NOMO-1 treated with dmso at 0.1 percent for 144 hours (cell line): ENCODE measurements around the gene DENND1A.
"Not testable (repeated sequence)": the region's sequence is repeated elsewhere in the genome, so short reads cannot be mapped to it uniquely, and the experiment has no call there.

Source experiments
- DNase-seq: peaks from one replicate; lab custom pipeline; 2025; ENCODE audit not compliant: unreplicated experiment; lab: John Stamatoyannopoulos, UW

Gene DENND1A

DNA sequence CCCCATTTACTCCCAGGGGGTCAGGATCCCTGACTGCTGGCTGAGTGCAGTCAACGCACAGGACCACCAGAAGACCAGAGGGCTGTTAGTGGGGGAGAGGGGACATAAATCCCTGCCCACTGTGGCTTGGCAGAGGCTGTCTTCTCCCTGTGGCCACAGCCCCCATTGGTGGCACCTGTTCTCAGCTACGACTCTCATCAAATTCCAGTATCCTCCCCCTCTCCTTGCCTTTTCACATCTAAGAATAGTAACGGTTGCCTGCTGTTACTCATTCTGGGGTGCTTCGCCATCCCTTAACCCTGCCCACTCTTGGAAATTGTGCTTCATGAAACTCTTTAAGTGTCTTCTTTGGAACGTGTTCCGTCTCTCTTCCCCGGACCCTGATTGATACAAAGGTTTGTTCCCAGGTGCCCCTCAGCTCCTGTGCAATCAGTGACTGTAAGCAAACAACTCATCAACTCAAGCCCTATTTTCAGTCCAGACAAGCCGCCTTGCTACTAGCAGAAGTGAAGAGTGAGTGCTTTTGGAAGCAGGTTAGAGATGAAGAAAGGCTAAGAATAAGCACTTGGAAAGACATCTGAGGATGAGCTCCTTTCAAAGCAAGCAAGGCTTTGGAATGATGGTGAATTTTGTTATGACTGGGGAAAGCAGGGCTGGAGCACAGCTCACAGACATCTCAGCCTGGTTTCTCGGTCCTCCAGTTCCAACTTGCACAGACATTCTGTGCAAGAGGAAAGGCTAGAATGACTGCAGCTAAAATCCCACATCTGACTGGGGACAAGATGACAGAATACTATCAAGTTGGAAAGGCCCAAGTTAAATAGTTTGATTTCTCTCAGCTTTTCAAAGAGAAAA is 22.9 kb upstream of the DENND1A start:
- no peak for DNase-seq

DNA sequence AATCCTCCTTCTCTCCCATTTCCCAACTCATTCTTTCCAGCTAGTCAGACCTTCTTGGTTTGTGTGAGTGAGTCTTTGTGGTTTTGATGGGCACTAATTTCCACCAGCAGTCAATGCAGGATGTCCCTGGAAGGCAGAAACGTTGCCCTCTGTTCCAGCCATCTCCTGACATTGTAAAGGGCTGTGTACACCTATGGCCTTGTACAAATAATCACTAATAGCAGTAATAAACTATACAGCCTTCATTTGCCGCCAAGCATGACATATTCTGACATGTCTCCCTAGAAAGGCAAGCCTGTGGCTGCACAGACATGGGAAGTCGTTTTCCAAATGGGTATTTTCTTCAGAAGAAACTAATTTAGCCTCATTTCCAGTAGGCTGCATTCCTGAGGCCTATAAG is 18.4 kb upstream of the DENND1A start:
- DNase-seq, result no peak

DNA sequence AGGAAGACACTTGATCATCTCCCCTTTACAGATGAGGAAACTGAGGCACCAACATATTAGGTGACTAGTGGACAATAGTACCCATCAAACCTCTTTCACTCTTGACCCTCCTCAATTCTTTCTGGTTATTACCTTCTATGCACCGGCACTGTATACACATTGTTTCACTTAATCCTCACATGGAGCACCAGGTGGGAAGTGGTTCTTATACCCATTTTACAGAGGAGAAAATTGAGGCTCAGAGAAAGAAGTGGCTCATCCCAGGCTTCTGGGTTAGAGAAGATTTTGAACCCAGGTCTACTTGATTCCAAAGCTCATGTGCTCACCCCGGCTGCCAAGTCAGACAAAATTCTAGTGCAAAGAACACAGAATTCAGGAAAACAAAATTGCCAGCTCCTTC is 17.4 kb upstream of the DENND1A start:
- DNase-seq, result no peak

DNA sequence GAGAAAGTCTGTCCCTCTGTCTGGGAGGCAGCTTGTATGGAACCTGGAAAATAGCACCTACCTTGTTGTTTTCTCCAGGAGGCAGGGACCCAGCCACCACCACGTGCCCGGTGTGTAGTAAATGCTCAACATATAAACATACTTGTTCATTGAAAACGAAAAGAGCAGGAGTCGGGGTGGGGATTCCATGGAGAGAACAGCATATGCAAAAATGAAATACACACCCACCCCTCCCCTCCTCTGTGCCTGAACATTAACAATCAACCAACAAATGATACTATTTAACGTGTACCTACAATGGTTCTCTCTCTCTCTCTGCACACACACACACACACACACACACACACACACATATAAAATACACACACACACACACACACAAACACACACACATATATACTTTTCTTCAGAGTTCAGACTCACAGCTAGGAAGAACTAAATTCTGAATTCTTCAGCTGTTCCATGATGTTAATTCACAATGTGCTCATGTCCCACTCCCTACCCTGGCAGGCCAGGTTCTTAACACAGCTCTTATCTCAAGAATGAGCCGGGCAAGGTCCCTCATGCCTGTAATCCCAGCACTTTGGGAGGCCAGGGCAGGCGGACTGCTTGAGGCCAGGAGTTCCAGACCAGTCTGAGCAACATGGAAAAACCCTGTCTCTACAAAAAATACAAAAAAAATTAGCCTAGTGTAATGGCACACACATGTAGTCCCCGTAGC is 16.3 kb upstream of the DENND1A start:
- DNase-seq, result no peak

DNA sequence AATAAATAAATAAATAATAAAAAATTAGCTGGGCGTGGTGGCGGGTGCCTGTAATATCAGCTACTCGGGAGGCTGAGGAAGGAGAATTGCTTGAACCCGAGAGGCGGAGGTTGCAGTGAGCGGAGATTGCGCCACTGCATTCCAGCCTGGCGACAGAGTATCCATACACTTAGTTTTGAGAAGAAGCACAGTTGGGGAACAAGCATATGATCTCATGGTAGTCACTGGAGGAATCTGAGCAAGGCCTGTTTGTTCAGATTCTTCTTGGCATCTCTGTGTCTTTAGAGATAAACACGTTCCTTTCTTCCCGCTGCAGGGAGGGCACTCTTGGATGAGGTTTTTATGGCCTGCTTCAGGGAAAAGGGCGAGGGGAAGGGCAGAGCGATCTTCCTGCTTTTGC is 15.6 kb upstream of the DENND1A start:
- no peak for DNase-seq

DNA sequence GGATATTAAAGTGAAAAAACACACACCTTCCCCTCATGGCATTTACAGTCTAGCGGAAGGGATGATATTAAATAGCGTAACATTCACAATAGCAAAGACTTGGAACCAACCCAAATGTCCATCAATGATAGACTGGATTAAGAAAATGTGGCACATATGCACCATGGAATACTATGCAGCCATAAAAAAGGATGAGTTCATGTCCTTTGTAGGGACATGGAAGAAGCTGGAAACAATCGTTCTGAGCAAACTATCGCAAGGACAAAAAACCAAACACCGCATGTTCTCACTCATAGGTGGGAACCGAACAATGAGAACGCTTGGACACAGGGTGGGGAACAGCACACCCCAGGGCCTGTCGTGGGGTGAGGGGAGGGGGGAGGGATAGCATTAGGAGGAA is 14.5 kb upstream of the DENND1A start:
- DNase-seq, result not testable (repeated sequence)

DNA sequence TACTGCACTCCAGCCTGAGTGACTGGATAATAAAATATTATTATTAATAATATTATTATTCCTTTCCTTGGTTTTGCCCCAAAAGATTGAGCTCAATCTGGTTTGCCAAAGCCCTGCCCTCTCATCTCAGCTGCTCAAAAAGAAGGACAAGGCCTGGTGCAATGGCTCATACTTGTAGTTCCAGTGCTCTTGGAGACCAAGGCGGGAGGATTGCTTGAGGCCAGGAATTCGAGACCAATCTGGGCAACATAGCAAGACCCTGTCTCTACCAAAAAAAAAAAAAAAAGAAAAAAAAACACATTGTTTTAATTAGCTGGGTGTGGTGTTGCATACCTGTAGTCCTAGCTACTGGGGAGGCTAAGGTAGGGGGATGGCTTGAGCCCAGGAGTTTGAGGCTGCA is 13.7 kb upstream of the DENND1A start:
- DNase-seq, result no peak

DNA sequence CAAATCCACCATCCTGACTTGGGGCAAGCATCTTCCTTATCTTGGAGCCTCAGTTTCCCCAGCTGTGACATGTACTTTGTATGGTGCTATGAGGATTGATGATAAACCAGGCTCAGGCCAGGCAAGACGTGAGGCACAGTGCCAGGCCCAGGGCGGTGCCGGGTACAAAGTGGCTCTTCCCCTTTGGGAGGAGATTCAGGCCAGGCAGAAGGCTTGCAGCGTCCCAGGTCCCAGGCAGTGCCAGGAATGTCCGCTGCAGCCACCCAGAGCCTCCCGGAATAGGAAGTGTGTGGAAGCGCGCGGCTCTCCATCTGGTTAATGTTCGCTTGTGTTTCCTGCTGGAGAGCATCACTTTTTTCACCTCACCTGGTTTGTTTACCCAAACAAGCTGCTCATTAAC is 12.6 kb upstream of the DENND1A start:
- no peak for DNase-seq

DNA sequence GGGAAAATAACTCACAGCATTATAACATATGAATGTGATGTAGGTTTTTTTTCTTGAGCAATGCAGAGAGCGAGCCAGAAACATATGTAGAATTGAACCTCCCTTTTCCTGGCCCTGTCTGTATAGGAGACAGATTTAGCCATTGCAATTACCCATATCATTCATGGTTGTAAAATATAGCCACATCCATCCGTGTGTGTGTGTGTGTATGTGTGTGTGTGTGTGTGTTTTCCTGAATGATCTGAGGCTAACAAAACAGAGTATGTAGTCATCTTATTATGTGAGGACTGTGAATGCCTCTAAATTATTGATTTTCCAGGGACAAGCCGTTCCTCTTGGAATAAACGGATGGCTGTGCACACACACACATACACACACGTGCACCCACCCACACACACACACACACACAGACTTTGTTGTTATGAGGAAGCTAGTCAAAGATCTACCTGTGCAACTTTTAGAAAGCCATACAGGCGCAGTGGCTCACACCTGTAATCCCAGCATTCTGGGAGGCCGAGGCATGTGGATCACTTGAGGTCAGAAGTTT is 11.7 kb upstream of the DENND1A start:
- no peak for DNase-seq

DNA sequence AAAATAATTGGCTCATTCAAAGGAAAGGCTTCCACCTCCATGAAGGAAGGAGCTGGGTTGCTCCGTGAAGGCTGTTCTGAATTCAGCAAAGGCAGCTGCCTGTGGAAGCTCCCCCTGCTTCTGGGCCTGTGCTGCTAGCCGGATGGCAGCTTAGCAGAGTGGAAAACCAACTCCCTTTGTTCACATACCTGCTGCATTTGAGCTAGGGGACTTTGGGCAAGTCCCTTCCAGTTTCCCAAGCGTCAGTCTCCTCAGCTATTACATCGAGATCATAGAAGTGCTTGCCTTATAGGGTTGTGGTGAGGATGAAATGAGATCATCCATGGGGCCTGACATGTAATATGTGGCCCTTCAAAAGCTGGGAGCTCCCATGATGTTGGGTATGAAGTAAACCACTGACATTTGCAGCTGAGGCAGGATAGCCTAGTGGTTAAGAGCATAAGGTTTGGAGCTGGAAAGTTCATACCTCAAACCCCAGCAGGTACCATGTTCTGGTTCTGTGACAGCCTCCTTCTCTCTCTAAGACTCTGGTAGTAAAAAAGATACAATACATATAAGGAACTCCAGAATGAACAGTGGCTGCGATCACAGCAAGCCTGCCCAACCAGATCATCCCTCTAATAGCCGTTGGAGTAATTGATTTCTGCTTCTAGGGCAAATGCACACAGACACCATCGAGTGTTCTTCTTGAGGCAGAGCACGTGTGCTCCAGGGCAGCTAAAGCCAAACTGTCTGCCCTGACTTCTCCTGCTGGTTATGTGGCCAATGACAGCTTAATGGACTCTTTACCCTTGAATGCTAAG is 11.0 kb upstream of the DENND1A start:
- no peak for DNase-seq

DNA sequence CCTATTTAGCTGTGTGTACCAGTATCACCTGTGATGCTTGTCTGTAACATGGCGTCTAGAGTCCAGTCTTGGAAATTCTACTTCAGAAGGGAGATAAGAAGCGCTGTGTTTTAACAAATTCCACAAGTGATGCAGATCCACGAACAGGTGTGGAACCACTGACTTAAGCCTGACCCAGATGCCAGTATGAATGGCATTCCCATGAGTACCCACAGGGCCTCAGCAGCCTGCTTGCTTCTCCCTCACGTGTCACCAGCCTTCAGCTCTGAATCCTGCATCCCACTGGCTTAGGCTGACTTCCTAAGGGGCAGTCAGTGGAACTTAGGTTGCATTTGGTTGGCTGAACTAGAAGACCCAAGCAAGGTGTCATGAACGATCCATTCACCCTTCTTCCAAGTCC is 8.5 kb upstream of the DENND1A start:
- no peak for DNase-seq

DNA sequence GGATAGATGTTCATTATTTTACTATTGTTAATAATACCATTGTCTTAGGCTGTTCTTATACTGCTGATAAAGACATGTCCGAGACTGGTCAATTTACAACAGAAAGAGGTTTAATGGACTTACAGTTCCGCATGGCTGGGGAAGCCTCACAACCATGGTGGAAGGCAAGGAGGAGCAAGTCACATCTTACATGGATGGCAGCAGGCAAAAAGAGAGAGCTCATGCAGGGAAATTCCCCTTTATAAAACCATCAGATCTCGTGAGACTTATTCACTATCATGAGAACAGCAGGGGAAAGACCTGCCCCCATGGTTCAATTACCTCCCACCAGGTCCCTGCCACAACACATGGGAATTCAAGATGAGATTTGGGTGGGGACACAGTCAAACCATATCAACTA is 6.6 kb upstream of the DENND1A start:
- not testable (repeated sequence) for DNase-seq

DNA sequence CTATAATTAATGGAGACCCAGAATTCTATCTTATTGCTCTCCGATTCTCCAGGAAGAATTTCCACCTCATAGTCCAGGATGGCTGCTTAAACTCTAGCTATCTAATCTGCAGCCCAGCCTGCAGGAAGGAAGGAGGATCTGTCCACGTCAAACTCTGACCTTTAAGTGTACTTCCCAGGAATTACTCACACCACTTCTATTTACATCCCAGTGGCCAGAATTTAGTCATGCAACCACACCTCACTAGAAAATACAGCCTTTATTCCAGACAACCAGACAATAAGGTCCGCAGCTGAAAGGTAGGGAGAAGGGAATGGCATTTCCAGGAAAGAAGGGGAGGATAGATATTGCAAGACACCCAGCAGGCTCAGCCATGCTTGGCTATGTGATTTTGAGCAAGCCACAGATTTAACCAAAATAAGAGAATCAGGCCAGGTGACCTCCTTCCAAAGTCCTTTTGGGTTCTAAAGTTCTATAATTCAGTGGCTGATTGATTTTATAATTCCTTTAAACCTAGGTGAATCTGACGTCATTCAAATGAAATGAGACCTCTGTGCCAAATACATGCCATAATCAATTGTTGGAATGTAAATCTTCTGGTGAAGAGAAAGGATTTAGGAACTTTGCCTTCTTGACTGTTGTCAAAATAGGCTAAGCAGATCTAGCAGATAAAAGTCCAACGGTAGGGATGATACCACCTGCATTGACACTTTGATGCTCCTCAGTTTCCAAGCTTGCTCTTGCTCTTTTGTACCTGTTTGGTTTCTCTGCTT is 3.7 kb upstream of the DENND1A start:
- no peak for DNase-seq

DNA sequence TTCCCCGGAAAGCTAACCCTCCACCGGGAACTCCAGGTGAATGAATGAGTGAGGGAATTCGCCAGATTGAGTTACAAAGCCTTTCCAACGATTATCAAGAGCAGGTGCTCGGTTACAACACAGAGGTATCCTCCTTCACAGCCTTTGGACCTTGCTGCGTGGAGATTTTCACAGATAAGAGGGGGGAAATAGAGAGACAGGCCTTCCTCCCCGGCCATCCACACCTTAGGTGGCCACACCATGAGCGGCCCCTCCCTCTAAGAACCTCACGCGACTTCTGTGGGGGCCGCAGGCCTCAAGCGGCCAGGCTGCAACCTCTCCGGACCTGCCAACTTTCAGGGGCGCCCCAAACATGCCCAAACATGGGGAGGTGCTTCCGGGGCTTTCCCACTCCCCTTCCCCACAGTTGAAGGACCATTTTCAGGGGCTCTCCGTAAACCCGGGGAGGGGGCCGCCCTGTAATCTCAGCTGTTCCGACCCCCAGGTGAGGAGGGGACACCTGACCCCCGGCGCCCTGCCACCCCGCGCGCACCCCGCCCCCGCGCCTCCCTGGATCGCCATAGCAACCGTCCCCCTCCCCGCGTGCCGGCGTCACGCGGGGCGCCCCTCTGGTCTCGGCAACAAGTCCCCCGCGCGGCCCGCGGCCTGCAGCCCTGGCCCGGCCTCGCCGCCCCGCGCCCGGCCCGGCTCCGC is 603 bp downstream of the DENND1A start:
- DNase-seq, result no peak

DNA sequence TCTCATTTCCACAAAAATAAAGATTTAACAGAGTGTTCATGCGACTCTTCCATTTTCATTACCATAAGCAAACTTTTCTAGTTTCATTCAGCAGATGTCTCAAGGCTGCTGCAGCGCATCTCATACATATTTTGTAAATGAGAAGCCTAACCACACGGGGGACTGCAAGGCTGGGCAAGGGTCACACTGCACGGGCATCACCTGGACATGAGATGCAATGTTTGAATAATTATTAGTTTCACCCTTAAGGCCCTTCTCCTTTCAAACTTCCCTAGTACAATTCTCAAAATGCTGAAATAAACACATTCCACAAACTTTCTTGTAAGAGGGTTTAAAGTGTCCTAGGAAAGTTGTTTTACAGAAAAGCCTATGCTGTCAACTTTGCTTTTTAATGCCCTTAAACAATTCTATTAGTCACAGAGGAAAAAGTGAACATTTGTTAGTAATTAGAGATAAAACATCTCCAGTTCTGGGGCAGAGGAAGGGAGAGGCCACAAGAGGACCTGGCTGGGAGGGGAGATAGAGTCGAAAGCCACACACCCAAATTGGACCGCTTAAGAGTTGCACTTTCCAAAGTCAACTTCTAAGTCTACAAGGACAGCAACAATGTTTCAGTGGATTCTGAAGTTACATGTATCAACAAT is 1.3 kb downstream of the DENND1A start:
- DNase-seq, result no peak

DNA sequence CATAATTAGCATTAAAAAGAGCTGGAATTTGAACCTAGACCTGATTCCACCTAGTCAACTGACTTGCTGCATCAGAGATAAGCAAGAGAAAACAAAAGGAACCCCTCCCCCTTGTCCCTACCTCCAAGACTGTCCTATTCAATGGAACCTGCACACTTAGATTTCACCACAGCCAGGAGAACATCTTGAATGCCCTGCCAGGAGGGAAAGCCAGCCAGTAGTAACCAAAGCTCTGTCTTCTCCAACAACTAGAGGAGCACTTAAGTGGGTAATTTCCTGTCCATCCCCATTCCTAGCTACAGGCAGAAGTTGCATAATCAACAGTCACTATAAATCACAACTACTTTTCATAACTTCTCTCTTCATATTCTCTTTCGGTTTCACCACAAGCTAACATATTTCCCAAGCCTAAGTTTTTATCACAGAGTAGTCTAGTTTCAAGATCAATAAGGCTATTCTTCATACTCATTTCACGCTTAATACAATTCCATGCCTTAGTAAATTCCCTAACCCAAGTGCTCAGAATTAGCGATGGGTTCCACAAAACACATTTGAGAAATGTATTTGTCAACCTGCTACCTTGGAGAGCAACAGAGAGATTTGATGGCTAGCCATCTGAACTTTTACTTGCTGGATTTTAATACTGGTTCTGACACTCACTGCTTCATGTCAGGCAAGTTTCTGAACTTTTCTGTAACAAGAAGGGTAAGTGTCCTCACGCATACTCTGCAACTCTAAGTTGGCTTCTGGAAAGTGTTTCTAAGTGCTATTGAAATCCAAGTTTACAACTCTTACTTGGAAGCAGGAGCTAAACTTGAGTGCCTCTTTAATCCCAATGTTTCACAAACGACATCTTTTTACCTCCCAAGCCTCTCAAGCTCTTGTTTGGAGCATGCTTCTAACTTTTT is 2.0 kb downstream of the DENND1A start:
- DNase-seq, result peak; percentile 92

DNA sequence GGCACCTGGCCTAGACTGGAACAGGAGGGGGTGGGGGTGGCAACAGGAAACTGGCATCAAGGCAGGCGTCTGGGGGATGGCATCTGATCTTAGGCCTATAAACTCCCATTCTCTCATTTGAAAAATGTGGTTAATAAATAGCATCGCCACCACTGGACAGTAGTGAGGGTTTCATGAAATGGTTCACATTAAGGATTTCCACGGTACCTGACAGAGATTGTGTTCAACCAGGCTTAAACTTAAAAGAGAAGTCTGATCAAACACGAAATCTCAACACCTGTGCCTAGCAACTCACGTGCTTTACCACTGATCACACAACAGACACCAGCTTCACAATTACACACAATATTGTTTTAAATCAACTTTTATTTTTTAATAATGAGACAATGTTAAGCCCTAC is 3.0 kb downstream of the DENND1A start:
- no peak for DNase-seq

DNA sequence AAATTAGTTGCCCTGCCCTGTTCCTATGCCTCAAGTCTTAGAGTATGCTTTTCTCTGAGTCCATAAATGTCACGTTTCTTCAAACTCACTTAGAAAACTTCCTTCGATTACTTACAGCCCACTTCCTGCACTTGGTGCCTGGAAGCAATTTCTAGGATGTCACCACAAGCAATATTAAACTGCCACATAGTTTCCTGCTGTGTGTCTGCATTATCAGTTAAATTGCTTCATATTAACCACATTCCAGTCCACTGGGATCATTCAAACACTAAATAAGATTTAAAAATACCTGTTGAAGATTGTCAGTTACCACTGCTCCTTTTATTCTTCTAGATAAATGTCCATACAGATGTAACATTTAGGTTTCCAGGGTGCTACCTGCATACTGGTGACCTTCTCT is 4.1 kb downstream of the DENND1A start:
- DNase-seq, result peak; percentile 70

DNA sequence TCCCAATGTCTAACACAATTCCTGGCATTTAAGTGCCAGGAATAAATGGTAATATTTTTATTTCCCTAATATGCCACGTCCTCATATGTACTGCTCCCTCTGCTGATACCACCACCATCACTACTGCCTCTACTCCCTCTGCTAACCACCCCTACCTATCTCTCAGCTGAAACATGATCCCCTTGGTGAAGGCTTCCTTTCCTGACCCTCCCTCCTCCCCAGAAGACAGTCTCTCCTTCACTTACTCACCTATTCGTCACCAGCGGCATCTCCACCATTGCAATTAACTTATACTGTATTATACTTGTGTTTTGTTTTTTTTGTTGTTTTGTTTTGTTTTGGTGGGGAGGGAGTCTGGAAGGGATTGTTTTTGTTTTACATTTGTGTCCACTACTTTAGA is 4.8 kb downstream of the DENND1A start:
- DNase-seq, result no peak
